ENCODE measurements around the gene GASK1B. TPM values are rescaled to one million over a fixed set of nuclear protein-coding genes. Genes with fewer than 3 reads are reported as not detected.

GASK1B gene
- total and polyA plus RNA-seq, 2 donors (not counting 3 experiments of a cell fraction or from before 2014, with no cell fraction given), result 160 to 235 TPM

DNA sequence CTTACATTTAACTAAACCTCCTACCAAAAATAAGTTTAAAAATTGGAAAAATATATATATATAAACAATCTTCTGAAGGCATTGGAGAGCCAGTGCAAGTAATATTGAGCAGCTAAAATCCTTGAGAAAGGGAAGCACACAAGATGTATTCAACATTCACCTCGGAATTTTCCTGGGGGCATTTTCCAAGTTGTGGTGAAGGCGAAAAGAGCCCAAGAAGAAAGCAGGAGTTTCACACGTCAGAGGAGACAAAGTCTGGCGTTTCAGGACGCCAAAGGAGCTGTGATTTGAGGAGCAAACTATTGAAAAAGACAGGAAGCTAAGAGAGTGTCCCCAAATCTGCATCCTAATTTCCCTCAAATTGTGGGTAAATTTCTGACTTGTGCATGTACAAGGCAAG lies 9.1 kb upstream of the GASK1B start:
- H3K4me3 ChIP-seq (replicated peaks in 1 of 3; ENCODE audit: insufficient read depth in 1 of 3, low read depth in 1 of 3, low read length in 3 of 3), result no peak overlapping the region
- ChIA-PET CTCF (interaction anchor here (1.0 to 2.2 kb wide), 4 partner anchors 10 to 11 kb away, joined by 3 to 8 read pairs (median 4); no protein-coding TSS in a partner anchor), POLR2A (no interaction called here)
- H3K27ac ChIP-seq (ENCODE audit: insufficient read depth, low read depth, low read length), result no peak overlapping the region
- intact Hi-C loops (cut with micrococcal nuclease), result no loop called here
- H3K79me2 ChIP-seq (ENCODE audit: control insufficient read depth, insufficient read depth, low read length), result no peaks in the 10 kb centered on the region
- H3K27me3 ChIP-seq (ENCODE audit: control insufficient read depth in 2 of 2, insufficient read depth in 2 of 2, low read length in 2 of 2), result no peaks in the 10 kb centered on the region
- TF ChIP-seq EZH2 (IDR thresholded peaks at IDR 0.05; ENCODE audit: borderline replicate concordance, low read depth, low read length, severe bottlenecking), result no peak
- no peak for TF ChIP-seq POLR2AphosphoS5 (IDR thresholded peaks at IDR 0.05; ENCODE audit: insufficient read depth, low read depth, low read length)
- no peak for TF ChIP-seq FOS (IDR thresholded peaks at IDR 0.05; ENCODE audit: borderline replicate concordance, insufficient read depth, low read length)
- TF ChIP-seq JUN (IDR thresholded peaks at IDR 0.05; ENCODE audit: borderline replicate concordance, insufficient read depth, insufficient read length, low read depth), result no peak
- no peak for TF ChIP-seq CTCF (IDR thresholded peaks at IDR 0.05; ENCODE audit: extremely low read depth in 1 of 2, insufficient read depth in 1 of 2, low read depth in 1 of 2, low read length in 2 of 2)
- no peak for TF ChIP-seq POLR2A (IDR thresholded peaks at IDR 0.05; ENCODE audit: low read depth, low read length)
- no peak for TF ChIP-seq MYC (IDR thresholded peaks at IDR 0.05; ENCODE audit: low read depth, low read length)
- TF ChIP-seq GATA2 (IDR thresholded peaks at IDR 0.05; ENCODE audit: insufficient read depth, insufficient read length, low read depth, low read length), result no peak
- TF ChIP-seq, protein P1, sequence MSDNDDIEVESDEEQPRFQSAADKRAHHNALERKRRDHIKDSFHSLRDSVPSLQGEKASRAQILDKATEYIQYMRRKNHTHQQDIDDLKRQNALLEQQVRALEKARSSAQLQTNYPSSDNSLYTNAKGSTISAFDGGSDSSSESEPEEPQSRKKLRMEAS (IDR thresholded peaks at IDR 0.05; ENCODE audit: insufficient read depth, insufficient read length), result no peak
- H3K4me1 ChIP-seq (ENCODE audit: control insufficient read depth, extremely low read depth, insufficient read depth, low read length), result peaks cover 12% of the 10 kb centered on the region
- peaks cover 0 to 8% of the 10 kb centered on the region in 2 experiments for H3K36me3 ChIP-seq (ENCODE audit: control insufficient read depth in 2 of 2, extremely low read depth in 1 of 2, insufficient read depth in 2 of 2, low read length in 2 of 2)
- H3K9me1 ChIP-seq (replicated peaks; ENCODE audit: control insufficient read depth, extremely low read depth, insufficient read depth, low read length), result no peaks in the 10 kb centered on the region
- no peaks in the 10 kb centered on the region for H4K20me1 ChIP-seq (replicated peaks; ENCODE audit: control insufficient read depth, extremely low read depth, insufficient read depth, low read length)
- dilution Hi-C loops (cut with MboI; ENCODE audit: extremely low pct_ligation_motif_present, low sequenced_read_pairs), result no loop called here
- H3K9ac ChIP-seq (replicated peaks; ENCODE audit: extremely low read depth, insufficient read depth, low read length), result no peak overlapping the region
- no TSS peak for BruUV-seq (replicated peaks)
- H2AFZ ChIP-seq (ENCODE audit: low read depth, low read length), result no peak overlapping the region
- no peak overlapping the region for H3K4me2 ChIP-seq (ENCODE audit: insufficient read depth, low read length)
- DNase-seq (ENCODE audit: low read depth, low spot score) (no peak), FAIRE-seq (no peak)
- no peaks in the 10 kb centered on the region for H3K9me3 ChIP-seq (replicated peaks; ENCODE audit: control insufficient read depth, insufficient read depth, low read length)
